GM20000 (cell line): ENCODE measurements around the gene ENOX2.
"Not testable (repeated sequence)": the region's sequence is repeated elsewhere in the genome, so short reads cannot be mapped to it uniquely, and the experiment has no call there.

Experiments
- DNase-seq: peaks from one replicate; pipeline ENCODE4 v3.0.0; 2012; ENCODE audit warnings: low spot score
- CTCF ChIP-seq: IDR thresholded peaks from 2 replicates; pipeline ENCODE4 v1.5.1; 2012; ENCODE audit warnings: mild to moderate bottlenecking, control low read depth; ENCODE audit errors: extremely low read depth, missing control alignments

ENOX2 gene

GRCh38 chrX:130831347-130831722, 71.7 kb downstream of the ENOX2 start:
- DNase-seq = no peak
- no peak for TF ChIP-seq CTCF

- DNase-seq = no peak
- no peak for TF ChIP-seq CTCF
These were observed 72.2 kb downstream of the ENOX2 start for GRCh38 chrX:130830599-130831346.

GRCh38 chrX:130829526-130830515, 73.2 kb downstream of the ENOX2 start:
- no peak for TF ChIP-seq CTCF
- DNase-seq = no peak

GRCh38 chrX:130828641-130829040, 74.4 kb downstream of the ENOX2 start:
- no peak for DNase-seq
- no peak for TF ChIP-seq CTCF

- TF ChIP-seq CTCF = no peak
- DNase-seq = no peak
These were observed 75.4 kb downstream of the ENOX2 start for GRCh38 chrX:130827648-130828047.

- TF ChIP-seq CTCF = no peak
- no peak for DNase-seq
These were observed 76.8 kb downstream of the ENOX2 start for GRCh38 chrX:130826249-130826648.

- no peak for DNase-seq
- no peak for TF ChIP-seq CTCF
These were observed 77.5 kb downstream of the ENOX2 start for GRCh38 chrX:130825525-130825924.

- DNase-seq = not testable (repeated sequence)
These were observed 83.6 kb downstream of the ENOX2 start for GRCh38 chrX:130819367-130819766.

GRCh38 chrX:130813932-130814331, 89.1 kb downstream of the ENOX2 start:
- DNase-seq = not testable (repeated sequence)
